Measurements from ENCODE around the gene USF2.

DNA sequence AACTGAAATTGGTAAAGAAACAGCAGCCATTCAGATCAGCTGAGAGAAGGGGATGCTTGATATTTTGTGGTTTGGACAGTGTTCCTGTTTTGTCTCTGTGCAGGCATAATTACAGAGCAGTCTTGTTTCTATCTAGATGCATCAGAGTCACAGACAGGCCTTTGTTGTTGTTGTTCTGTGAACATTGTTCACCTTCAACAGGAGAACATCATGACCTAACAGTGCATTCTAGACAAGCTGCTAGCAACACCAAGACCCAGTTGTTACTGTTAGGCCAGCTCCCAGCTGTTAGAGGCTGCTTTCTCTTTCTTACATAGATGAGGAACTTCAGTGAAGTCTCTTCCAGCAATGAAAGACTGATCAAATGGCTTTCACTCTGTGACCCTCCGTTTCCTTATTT, 28.4 kb upstream of the USF2 start:
- no peak for TF ChIP-seq NFIC (IDR thresholded peaks at IDR 0.05)
- TF ChIP-seq, protein P1, sequence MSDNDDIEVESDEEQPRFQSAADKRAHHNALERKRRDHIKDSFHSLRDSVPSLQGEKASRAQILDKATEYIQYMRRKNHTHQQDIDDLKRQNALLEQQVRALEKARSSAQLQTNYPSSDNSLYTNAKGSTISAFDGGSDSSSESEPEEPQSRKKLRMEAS (IDR thresholded peaks at IDR 0.05) = no peak
- TF ChIP-seq CEBPB (IDR thresholded peaks at IDR 0.05) = no peak
- TF ChIP-seq YY1 (IDR thresholded peaks at IDR 0.05; ENCODE audit: low read depth) = no peak
- TF ChIP-seq EP300 (IDR thresholded peaks at IDR 0.05; ENCODE audit: borderline replicate concordance) = no peak
- no peak for TF ChIP-seq TAF1 (IDR thresholded peaks at IDR 0.05; ENCODE audit: low read depth)

Measured in Ishikawa (cell line).